Measurements from ENCODE around the gene S100B. TPM values are rescaled to one million over a fixed set of nuclear protein-coding genes. Genes with fewer than 3 reads are reported as not detected.

Gene S100B
- total RNA-seq, 1 donor from 2014 or later: 0.62 TPM

DNA sequence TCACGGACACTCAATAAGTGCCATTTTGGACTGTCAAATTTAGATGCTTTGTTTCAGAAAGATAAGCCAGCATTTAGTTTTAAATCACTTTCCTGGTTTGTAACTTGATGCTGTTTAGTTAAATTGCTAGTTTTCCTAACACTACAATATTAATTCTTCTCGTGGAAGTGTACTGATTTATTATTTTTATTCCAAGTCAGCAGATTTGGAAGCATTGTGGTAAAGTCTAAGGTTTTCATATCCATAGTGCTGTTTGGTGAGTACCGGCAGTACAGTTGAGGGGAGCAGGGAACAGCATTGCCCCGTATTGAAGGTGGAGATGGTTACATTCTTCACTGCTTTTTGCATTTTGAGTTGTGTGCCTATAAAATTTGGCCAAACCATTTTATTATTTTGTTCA lies 36.3 kb downstream of the S100B start:
- no peak for DNase-seq (ENCODE audit: low spot score)
- intact Hi-C loops (cut with DNase I): no loop called here

- intact Hi-C loops (cut with DNase I): no loop called here
- no peak for DNase-seq (ENCODE audit: low spot score)
These were observed 37.5 kb downstream of the S100B start for GRCh38 chr21:46567348-46567747.

DNA sequence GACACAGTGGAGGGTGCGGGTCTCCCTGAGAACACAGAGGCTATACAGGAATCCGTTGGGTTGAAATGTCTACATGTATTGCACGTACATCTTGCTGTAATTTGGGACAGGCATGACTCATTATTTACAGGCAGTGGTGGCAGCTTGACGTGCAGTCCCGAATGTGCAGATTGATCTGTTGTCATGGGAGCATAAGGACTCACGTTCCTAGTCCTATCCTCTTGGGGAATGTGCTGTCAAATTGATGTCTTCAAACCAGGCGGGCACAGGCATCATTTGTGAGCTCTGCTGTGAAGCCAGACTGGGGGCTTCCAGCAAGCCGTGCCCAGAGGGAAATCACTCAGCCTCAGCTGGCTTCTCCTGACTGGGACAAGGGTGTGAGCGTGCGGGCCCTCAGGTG lies 40.5 kb downstream of the S100B start:
- intact Hi-C loops (cut with DNase I): no loop called here

DNA sequence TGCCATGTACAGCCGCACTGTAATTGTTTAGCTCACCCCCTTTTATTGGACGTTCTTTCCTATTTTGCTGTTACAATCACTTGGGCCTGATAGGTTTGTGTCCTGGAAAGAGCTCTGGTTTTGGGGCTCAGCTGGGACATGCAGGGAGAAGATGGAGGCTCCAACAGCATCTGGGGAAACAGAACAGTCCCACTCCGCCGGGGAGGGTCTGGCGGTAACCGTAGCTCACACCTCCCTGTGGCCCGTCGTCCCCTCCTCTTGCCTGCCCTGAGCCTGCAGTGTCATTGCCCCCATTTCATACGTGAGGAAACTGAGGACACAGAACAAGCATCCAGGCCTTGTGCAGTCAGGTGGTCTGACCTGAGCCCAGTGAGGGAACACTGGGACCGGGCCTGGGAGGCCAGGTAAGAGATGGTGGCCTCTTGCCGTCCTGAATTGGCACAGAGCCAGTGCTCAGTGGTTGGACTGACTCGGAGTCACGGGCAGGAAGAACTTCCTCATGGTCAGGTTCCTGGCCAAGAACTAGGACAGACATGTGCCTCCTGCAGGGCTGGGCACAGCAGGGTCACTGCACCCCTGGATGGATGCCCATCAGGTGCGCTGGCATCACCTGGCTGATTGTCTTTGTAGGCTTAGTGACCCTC lies 41.8 kb downstream of the S100B start:
- no peak for DNase-seq (ENCODE audit: low spot score)
- intact Hi-C loops (cut with DNase I): no loop called here

More for the DNA sequence above, 40.5 kb downstream of the S100B start:
- DNase-seq (ENCODE audit: low spot score): no peak

GRCh38 chr21:46562472-46562871 lies 42.4 kb downstream of the S100B start:
- intact Hi-C loops (cut with DNase I): no loop called here
- DNase-seq (ENCODE audit: low spot score): peak; percentile 68

GRCh38 chr21:46561445-46562090 lies 43.3 kb downstream of the S100B start:
- intact Hi-C loops (cut with DNase I): no loop called here
- DNase-seq (ENCODE audit: low spot score): no peak

GRCh38 chr21:46560568-46561444 lies 44.1 kb downstream of the S100B start:
- peak; percentile 71 for DNase-seq (ENCODE audit: low spot score)
- intact Hi-C loops (cut with DNase I): no loop called here

DNA sequence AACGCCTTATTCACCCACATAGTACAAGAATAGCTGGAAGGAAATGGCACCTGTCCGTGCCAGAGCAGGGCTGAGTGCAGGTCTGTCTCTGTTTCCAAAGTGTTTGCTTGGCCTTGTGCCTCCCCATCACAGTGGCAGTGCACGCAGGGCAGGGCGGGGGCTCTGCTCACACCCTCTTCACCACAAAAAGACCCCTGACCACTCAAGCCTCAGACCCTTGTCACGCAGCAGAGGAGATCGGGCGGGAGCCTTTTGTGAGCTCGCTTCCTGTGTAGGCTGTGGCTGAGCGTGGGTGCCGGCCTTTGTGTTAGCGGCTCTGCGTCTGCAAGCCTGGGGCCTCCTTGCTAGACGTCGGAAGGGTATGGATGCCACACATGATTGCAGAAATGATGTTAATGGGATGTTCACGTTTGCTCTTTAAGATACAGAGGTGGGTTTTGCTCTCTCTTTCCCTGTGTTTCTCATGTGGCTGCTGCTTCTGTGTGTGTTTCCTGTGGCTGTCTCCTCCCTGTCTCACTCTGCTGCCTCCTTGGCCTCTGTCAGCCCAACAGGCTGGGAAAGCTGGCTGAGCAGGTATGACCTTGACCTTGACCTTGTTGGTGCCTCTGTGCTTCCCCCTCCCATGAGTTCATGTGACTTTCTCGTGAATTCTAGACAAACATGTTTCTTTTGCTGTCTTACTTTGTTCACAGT lies 45.4 kb downstream of the S100B start:
- intact Hi-C loops (cut with DNase I): no loop called here
- no peak for DNase-seq (ENCODE audit: low spot score)

GRCh38 chr21:46557919-46558392 lies 46.9 kb downstream of the S100B start:
- intact Hi-C loops (cut with DNase I): no loop called here
- DNase-seq (ENCODE audit: low spot score): peak; percentile 49

- DNase-seq (ENCODE audit: low spot score): peak; percentile 62
- intact Hi-C loops (cut with DNase I): no loop called here
These were observed 47.4 kb downstream of the S100B start for GRCh38 chr21:46557469-46557868.

GRCh38 chr21:46556802-46557201 lies 48.1 kb downstream of the S100B start:
- intact Hi-C loops (cut with DNase I): no loop called here
- DNase-seq (ENCODE audit: low spot score): no peak

- DNase-seq (ENCODE audit: low spot score): no peak
These were observed 49.2 kb downstream of the S100B start for GRCh38 chr21:46555678-46556077.

DNA sequence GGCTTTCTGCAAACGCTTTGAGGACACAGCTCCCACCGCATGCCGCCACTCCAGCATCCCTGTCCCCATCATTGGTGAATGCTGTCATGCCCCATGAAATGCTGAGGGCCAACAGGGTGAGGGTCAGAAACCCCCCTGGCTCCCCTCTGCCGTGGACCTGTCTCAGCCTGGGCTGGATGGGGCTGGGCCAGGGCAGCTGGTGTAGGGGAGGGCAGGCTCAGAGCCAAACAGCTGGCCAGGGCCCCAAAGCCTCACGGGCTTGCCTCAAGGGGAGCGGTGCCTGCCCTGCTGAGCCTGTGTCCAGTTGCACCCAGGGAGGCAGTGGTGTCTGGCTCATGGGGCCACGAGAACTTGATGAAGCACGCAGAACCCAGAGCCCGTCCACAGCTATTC lies 49.7 kb downstream of the S100B start:
- intact Hi-C loops (cut with DNase I): no loop called here
- DNase-seq (ENCODE audit: low spot score): no peak

More at GRCh38 chr21:46555678-46556077, 49.2 kb downstream of the S100B start:
- intact Hi-C loops (cut with DNase I): no loop called here

GRCh38 chr21:46554431-46555224 lies 50.3 kb downstream of the S100B start:
- peak; percentile 70 for DNase-seq (ENCODE audit: low spot score)
- intact Hi-C loops (cut with DNase I): no loop called here

GRCh38 chr21:46553993-46554392 lies 50.9 kb downstream of the S100B start:
- DNase-seq (ENCODE audit: low spot score): no peak
- intact Hi-C loops (cut with DNase I): no loop called here

- intact Hi-C loops (cut with DNase I): no loop called here
- no peak for DNase-seq (ENCODE audit: low spot score)
These were observed 52.0 kb downstream of the S100B start for GRCh38 chr21:46552865-46553379.

DNA sequence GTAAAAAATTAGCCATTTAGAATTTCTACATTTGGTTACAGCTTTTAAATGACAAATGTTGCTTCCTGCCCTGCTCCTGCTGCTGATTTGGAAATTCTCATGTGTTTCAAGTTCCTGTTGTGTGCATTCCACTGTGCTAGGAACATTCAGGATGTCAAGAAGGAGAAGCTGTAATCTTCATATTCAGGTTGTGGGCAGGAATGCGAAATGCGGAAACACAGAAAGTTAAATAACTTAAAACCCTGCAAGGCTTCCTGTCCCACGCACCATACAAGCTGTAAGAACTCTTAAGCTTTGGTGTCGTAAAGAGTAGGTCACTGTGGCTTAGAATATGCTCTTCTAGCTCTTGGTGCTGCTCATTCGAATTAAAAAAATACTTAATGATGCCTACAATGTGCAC lies 52.6 kb downstream of the S100B start:
- no peak for DNase-seq (ENCODE audit: low spot score)
- intact Hi-C loops (cut with DNase I): no loop called here

DNA sequence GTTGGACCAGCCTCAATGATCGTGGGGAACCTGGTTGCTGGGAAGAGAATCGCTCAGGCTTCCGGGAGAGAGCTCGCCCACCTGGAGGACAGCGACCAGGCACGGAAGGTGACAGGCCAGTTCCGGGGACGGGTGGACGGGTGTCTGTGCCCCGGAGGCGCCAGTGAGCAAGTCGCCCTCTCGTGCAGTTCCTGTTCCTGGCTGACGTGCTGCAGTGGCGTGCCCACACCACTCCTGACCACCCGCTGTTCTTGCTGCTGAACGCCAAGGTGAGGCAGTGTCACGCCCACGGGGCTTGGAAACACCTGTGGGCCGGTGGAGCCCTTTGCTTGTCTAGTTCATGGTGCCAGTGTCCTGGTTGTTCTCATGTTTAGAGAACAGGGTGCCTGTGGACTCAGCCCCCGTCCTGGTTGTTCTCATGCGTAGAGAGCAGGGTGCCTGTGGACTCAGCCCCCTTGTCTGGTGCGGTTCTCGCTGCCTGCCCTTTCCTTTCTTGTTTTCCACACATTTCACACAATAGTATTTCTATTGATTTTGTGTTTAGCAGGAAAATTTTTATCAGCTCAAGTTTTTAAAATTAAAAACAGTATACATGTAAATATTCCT lies 53.1 kb downstream of the S100B start:
- peak; percentile 87 for DNase-seq (ENCODE audit: low spot score)
- intact Hi-C loops (cut with DNase I): no loop called here

Data from cardiac septum (tissue), 1 donor.